NB4 (cell line): ENCODE data around the gene PODNL1.

ENCODE experiments used
- POLR2A ChIP-seq: IDR thresholded peaks from 2 replicates; pipeline ENCODE4 v1.6.1; 2011; ENCODE audit warnings: mild to moderate bottlenecking; ENCODE audit not compliant: insufficient read length; ENCODE audit errors: extremely low read depth
- TF ChIP-seq, protein P1 (sequence below): IDR thresholded peaks from one replicate; pipeline ENCODE4 v1.5.1; 2012; ENCODE audit warnings: low read depth, low read length

DNA sequence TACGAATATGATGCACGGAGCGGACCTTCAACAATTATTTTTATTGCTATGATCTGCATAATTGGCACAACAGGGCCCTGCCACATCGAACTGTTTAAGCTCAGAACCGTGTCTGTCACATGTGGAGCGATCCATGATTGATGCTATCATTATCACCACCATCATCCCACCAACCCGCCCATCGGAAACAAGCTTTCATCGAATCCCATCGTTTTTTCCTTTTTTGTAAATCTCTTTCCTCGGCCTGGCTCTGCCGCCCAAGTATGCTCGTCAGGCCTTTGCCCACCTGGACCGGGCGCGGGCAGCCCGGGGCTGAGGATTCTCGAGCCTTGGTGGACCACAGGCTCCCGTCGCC is 13.6 kb upstream of the PODNL1 start:
- TF ChIP-seq, protein P1, sequence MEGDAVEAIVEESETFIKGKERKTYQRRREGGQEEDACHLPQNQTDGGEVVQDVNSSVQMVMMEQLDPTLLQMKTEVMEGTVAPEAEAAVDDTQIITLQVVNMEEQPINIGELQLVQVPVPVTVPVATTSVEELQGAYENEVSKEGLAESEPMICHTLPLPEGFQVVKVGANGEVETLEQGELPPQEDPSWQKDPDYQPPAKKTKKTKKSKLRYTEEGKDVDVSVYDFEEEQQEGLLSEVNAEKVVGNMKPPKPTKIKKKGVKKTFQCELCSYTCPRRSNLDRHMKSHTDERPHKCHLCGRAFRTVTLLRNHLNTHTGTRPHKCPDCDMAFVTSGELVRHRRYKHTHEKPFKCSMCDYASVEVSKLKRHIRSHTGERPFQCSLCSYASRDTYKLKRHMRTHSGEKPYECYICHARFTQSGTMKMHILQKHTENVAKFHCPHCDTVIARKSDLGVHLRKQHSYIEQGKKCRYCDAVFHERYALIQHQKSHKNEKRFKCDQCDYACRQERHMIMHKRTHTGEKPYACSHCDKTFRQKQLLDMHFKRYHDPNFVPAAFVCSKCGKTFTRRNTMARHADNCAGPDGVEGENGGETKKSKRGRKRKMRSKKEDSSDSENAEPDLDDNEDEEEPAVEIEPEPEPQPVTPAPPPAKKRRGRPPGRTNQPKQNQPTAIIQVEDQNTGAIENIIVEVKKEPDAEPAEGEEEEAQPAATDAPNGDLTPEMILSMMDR: no peak
- TF ChIP-seq POLR2A: no peak
